ENCODE data around the gene RPL10L.

DNA sequence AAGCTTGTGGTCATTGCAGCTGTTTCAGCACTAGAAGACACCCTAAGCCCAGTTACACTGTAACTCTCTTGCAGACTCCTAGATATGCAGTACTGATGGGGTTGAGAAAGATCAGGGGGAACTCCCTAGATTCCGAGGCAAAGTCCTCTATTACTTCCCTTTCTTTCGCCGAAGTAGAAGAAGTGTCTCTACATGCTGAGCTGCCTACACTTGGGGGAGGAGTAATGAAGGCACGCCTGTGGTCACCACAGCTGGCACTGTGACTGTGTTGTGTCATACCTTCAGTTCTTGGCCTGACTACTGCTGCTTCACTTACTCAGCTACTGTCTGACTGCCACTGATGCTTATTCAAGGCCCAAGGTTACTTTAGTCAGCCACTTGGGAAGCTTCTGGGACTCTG is 35.1 kb upstream of the RPL10L start:
- TF ChIP-seq, protein P1, sequence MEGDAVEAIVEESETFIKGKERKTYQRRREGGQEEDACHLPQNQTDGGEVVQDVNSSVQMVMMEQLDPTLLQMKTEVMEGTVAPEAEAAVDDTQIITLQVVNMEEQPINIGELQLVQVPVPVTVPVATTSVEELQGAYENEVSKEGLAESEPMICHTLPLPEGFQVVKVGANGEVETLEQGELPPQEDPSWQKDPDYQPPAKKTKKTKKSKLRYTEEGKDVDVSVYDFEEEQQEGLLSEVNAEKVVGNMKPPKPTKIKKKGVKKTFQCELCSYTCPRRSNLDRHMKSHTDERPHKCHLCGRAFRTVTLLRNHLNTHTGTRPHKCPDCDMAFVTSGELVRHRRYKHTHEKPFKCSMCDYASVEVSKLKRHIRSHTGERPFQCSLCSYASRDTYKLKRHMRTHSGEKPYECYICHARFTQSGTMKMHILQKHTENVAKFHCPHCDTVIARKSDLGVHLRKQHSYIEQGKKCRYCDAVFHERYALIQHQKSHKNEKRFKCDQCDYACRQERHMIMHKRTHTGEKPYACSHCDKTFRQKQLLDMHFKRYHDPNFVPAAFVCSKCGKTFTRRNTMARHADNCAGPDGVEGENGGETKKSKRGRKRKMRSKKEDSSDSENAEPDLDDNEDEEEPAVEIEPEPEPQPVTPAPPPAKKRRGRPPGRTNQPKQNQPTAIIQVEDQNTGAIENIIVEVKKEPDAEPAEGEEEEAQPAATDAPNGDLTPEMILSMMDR (IDR thresholded peaks at IDR 0.05), result no peak
- TF ChIP-seq POLR2A (IDR thresholded peaks at IDR 0.05; ENCODE audit: low read depth), result no peak
- TF ChIP-seq POLR2AphosphoS5 (IDR thresholded peaks at IDR 0.05), result no peak
